Measurements from ENCODE around the gene ZNF677. TPM values are rescaled to one million over a fixed set of nuclear protein-coding genes. Genes with fewer than 3 reads are reported as not detected.
"Not testable (repeated sequence)": the region's sequence is repeated elsewhere in the genome, so short reads cannot be mapped to it uniquely, and the experiment has no call there.

The ZNF677 gene
- polyA plus RNA-seq (2011; rRNA removed) (not detected in 2 replicates), polyA plus RNA-seq (2017; fragmentation: RNase III; extraction: RNeasy Plus Mini Kit Qiagen cat#74134 plus additional on column Dnase treatment) (not detected in 3 replicates), polyA minus RNA-seq (2011; rRNA and poly(A)+ RNA removed) (not detected in 2 replicates)
- not detected in 2 replicates for polyA plus RNA-seq (2012; cell fraction: cytosol; rRNA removed)
- not detected in 2 replicates for polyA plus RNA-seq (2012; cell fraction: nucleus; rRNA removed)

GRCh38 chr19:53254411-53255341, at the start of gene ZNF677:
Gene ZNF677 (minus strand): TSS chr19:53254873. CDS start chr19:53251550, 3,323 bp downstream.
- 63% methylated on average over 67 of the region's 72 CpGs for WGBS (ENCODE audit: missing lambda C conversion rate)
- Histone ChIP-seq H3K4me3 (no peak within 1 kb of the TSS), H3K9me3 (peaks cover 66% of the 10 kb centered on the region), H3K4me2 (no peak within 1 kb of the TSS), H3K27ac (no peak within 1 kb of the TSS), H3K4me1 (no peaks in the 10 kb centered on the region)
- no peak for TF ChIP-seq EHF (CRISPR knock-in tag; IDR thresholded peaks at IDR 0.05)
- no peak for TF ChIP-seq CBX8 (IDR thresholded peaks at IDR 0.05)
- TF ChIP-seq REST (IDR thresholded peaks at IDR 0.05), result no peak
- TF ChIP-seq CTCF (IDR thresholded peaks at IDR 0.05), result no peak
- TF ChIP-seq SREBF2 (IDR thresholded peaks at IDR 0.05), result no peak
- no peak for TF ChIP-seq ZNF302 (CRISPR knock-in tag; IDR thresholded peaks at IDR 0.05)
- TF ChIP-seq E2F6 (IDR thresholded peaks at IDR 0.05; ENCODE audit: borderline replicate concordance, low read depth), result no peak
- TF ChIP-seq RFX5 (IDR thresholded peaks at IDR 0.05), result no peak
- no peak for TF ChIP-seq CEBPB (IDR thresholded peaks at IDR 0.05)
- TF ChIP-seq NR3C1 (IDR thresholded peaks at IDR 0.05), result no peak
- ChIA-PET CTCF (no interaction called here), POLR2A (no interaction called here)
- DNase-seq (ENCODE audit: low read depth in 1 of 2, low spot score in 1 of 2) (no peak), FAIRE-seq (no peak), ATAC-seq (no peak)

GRCh38 chr19:53301341-53301740, 46.7 kb upstream of the ZNF677 start:
- H3K27ac ChIP-seq; CTCF ChIA-PET; POLR2A ChIA-PET; ATAC-seq; H3K4me1 ChIP-seq; FAIRE-seq; DNase-seq (ENCODE audit: low read depth in 1 of 2, low spot score in 1 of 2); H3K4me2 ChIP-seq; H3K4me3 ChIP-seq: not testable (repeated sequence)
- peaks cover 29% of the 10 kb centered on the region for H3K9me3 ChIP-seq
- 50% methylated on average over 2 of the region's 8 CpGs for WGBS (ENCODE audit: missing lambda C conversion rate)

GRCh38 chr19:53294786-53295441, 40.2 kb upstream of the ZNF677 start:
- 25% methylated on average over 7 of the region's 7 CpGs for WGBS (ENCODE audit: missing lambda C conversion rate)
- no peak for ATAC-seq
- Histone ChIP-seq H3K4me3 (no peak overlapping the region), H3K4me1 (no peaks in the 10 kb centered on the region), H3K27ac (no peak overlapping the region), H3K4me2 (no peak overlapping the region), H3K9me3 (peaks cover 50% of the 10 kb centered on the region)
- CTCF ChIA-PET, result no interaction called here
- FAIRE-seq, result no peak
- POLR2A ChIA-PET, result no interaction called here
- TF ChIP-seq HDAC2 (IDR thresholded peaks at IDR 0.05) (no peak), ESRRA (IDR thresholded peaks at IDR 0.05; ENCODE audit: borderline replicate concordance, low read length) (no peak), HEYL (CRISPR knock-in tag; IDR thresholded peaks at IDR 0.05) (no peak), TP53 (CRISPR knock-in tag; IDR thresholded peaks at IDR 0.05) (peak; percentile 83; the same call in 1 of the 2 replicates), MAZ (IDR thresholded peaks at IDR 0.05; ENCODE audit: borderline replicate concordance, low read depth, low read length) (no peak), GATA3 (IDR thresholded peaks at IDR 0.05; ENCODE audit: borderline replicate concordance) (no peak)
- DNase-seq (ENCODE audit: low read depth in 1 of 2, low spot score in 1 of 2), result peak in 1 of 2 experiments; percentile 19

Measured in A549 (cell line).